ENCODE results near the gene KRT23. TPM values are rescaled to one million over a fixed set of nuclear protein-coding genes. Genes with fewer than 3 reads are reported as not detected.

The KRT23 gene
- total and polyA plus RNA-seq, 9 of the 15 experiments (the other 6 are each of a cell fraction or from before 2014, with no cell fraction given): not detected

- POLR2A ChIA-PET: interaction anchor here (0.6 kb wide), 1 partner anchor 526 kb away, joined by 3 read pairs; no protein-coding TSS in a partner anchor
- no peak for ATAC-seq
- no peak overlapping the region for H3K4me3 ChIP-seq
- H3K27me3 ChIP-seq (ENCODE audit: control insufficient read depth in 2 of 2, insufficient read depth in 2 of 2, low read length in 2 of 2): peaks cover 11 to 29% of the 10 kb centered on the region in 2 experiments; a peak in 4 of 5 replicates
- H3K4me2 ChIP-seq (ENCODE audit: insufficient read depth, low read length): no peak overlapping the region
- H3K36me3 ChIP-seq (ENCODE audit: control insufficient read depth, insufficient read depth, low read length): no peaks in the 10 kb centered on the region
- TF ChIP-seq SIN3B (IDR thresholded peaks at IDR 0.05; ENCODE audit: low read depth): no peak
- TF ChIP-seq RUNX1 (IDR thresholded peaks at IDR 0.05; ENCODE audit: low read depth): no peak
- H3K27ac ChIP-seq (ENCODE audit: extremely low read depth, low read depth, low read length): no peak overlapping the region
- CTCF ChIA-PET (ENCODE audit: low intra/inter-chr PET ratio): no interaction called here
- FAIRE-seq: no peak
- H3K4me1 ChIP-seq (replicated peaks in 1 of 2; ENCODE audit: control insufficient read depth in 2 of 2, insufficient read depth in 2 of 2, low read length in 2 of 2): no peaks in the 10 kb centered on the region
- no peaks in the 10 kb centered on the region for H3K9me3 ChIP-seq (replicated peaks; ENCODE audit: control insufficient read depth, insufficient read depth, low read depth, low read length)
- no peak for DNase-seq (ENCODE audit: extremely low read depth in 1 of 4, low spot score in 3 of 4)
- WGBS (ENCODE audit: insufficient coverage, low coverage, missing lambda C conversion rate): 0% methylated on average over 2 of the region's 2 CpGs
- no peaks in the 10 kb centered on the region for H4K20me1 ChIP-seq (replicated peaks; ENCODE audit: control insufficient read depth, insufficient read depth, low read length)
- no peak overlapping the region for H2AFZ ChIP-seq (ENCODE audit: low read depth, low read length)
- intact Hi-C loops (cut with micrococcal nuclease) (no loop called here), in situ Hi-C loops (cut with MboI) (no loop called here)
- BruUV-seq (replicated peaks): no TSS peak
- H3K9me1 ChIP-seq (ENCODE audit: control insufficient read depth, insufficient read depth, low read length): no peaks in the 10 kb centered on the region
- H3K79me2 ChIP-seq (ENCODE audit: control insufficient read depth, insufficient read depth, low read length): no peaks in the 10 kb centered on the region
- H3K9ac ChIP-seq (ENCODE audit: insufficient read depth in 1 of 2, low read depth in 2 of 2, low read length in 2 of 2): no peak overlapping the region
These were observed 49.2 kb downstream of the KRT23 start for GRCh38 chr17:40888196-40888720.

DNA sequence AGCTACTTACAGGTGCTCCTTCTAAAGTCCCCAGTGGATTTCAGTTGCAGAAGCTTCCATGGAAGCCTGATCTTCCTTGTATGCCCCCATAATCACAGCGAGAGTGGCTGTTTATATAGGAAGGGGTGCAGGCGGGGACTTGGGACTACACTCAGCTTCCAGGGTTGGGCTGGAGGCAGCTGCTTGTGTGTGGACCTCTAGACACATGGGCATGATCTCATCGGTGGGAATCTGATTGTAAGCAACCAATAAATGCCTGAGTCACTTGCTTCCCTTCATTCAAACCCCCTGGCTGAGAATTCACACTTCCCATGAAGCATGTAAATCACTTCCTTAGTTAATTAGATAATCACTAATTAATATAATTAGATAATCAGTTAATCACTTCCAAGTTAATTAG lies 51.4 kb downstream of the KRT23 start:
- no peak for ATAC-seq
- no peak overlapping the region for H3K4me2 ChIP-seq (ENCODE audit: insufficient read depth, low read length)
- TF ChIP-seq ZNF263 (CRISPR knock-in tag; IDR thresholded peaks at IDR 0.05; ENCODE audit: borderline replicate concordance) (no peak), ZMIZ1 (IDR thresholded peaks at IDR 0.05; ENCODE audit: low read depth in 2 of 2, low read length in 2 of 2) (no peak), TAF7 (tag; IDR thresholded peaks at IDR 0.05) (no peak), EWSR1 (IDR thresholded peaks at IDR 0.05; ENCODE audit: borderline replicate concordance, low read depth, partially characterized antibody) (no peak), GABPB2 (CRISPR knock-in tag; conservative IDR thresholded peaks at IDR 0.05) (no peak), JUNB (CRISPR knock-in tag; conservative IDR thresholded peaks at IDR 0.05) (no peak), BDP1 (IDR thresholded peaks at IDR 0.05; ENCODE audit: insufficient read depth, insufficient read length) (no peak), GATA2 (CRISPR knock-in tag; IDR thresholded peaks at IDR 0.05) (no peak), SRF (CRISPR knock-in tag; IDR thresholded peaks at IDR 0.05) (no peak), HDAC8 (tag; IDR thresholded peaks at IDR 0.05) (no peak), ZNF324 (CRISPR knock-in tag; IDR thresholded peaks at IDR 0.05) (no peak), PHB2 (IDR thresholded peaks at IDR 0.05; ENCODE audit: low read depth) (no peak), RBM17 (IDR thresholded peaks at IDR 0.05; ENCODE audit: borderline replicate concordance, low read depth, low read length) (no peak)

More for the DNA sequence above, 51.4 kb downstream of the KRT23 start:
- peaks cover 11 to 20% of the 10 kb centered on the region in 2 experiments; a peak in 4 of 5 replicates for H3K27me3 ChIP-seq (ENCODE audit: control insufficient read depth in 2 of 2, insufficient read depth in 2 of 2, low read length in 2 of 2)
- no peak overlapping the region for H3K27ac ChIP-seq (ENCODE audit: extremely low read depth, low read depth, low read length)
- FAIRE-seq (no peak), DNase-seq (ENCODE audit: extremely low read depth in 1 of 4, low spot score in 3 of 4) (no peak)
- H2AFZ ChIP-seq (ENCODE audit: low read depth, low read length): no peak overlapping the region
- H3K79me2 ChIP-seq (ENCODE audit: control insufficient read depth, insufficient read depth, low read length): no peaks in the 10 kb centered on the region
- no peaks in the 10 kb centered on the region for H3K36me3 ChIP-seq (ENCODE audit: control insufficient read depth, insufficient read depth, low read length)
- no peak overlapping the region for H3K4me3 ChIP-seq
- in situ Hi-C loops (cut with MboI) (no loop called here), intact Hi-C loops (cut with micrococcal nuclease) (no loop called here)
- H4K20me1 ChIP-seq (replicated peaks; ENCODE audit: control insufficient read depth, insufficient read depth, low read length): no peaks in the 10 kb centered on the region
- WGBS (ENCODE audit: insufficient coverage, low coverage, missing lambda C conversion rate): 0% methylated on average over 3 of the region's 3 CpGs
- no peaks in the 10 kb centered on the region for H3K9me3 ChIP-seq (replicated peaks; ENCODE audit: control insufficient read depth, insufficient read depth, low read depth, low read length)
- no peaks in the 10 kb centered on the region for H3K9me1 ChIP-seq (ENCODE audit: control insufficient read depth, insufficient read depth, low read length)
- CTCF ChIA-PET (ENCODE audit: low intra/inter-chr PET ratio): no interaction called here
- no peaks in the 10 kb centered on the region for H3K4me1 ChIP-seq (replicated peaks in 1 of 2; ENCODE audit: control insufficient read depth in 2 of 2, insufficient read depth in 2 of 2, low read length in 2 of 2)
- no TSS peak for BruUV-seq (replicated peaks)
- no peak overlapping the region for H3K9ac ChIP-seq (ENCODE audit: insufficient read depth in 1 of 2, low read depth in 2 of 2, low read length in 2 of 2)
- POLR2A ChIA-PET: no interaction called here

Data from K562 (cell line).